RPMI7951 (cell line): ENCODE measurements around the gene INSYN1. TPM values are rescaled to one million over a fixed set of nuclear protein-coding genes. Genes with fewer than 3 reads are reported as not detected.
A peak's percentile ranks its signal among the peaks of the same experiment; 100 is the strongest.
"Not testable (repeated sequence)": the region's sequence is repeated elsewhere in the genome, so short reads cannot be mapped to it uniquely, and the experiment has no call there.

Source experiments
- DNase-seq: peaks from one replicate; pipeline ENCODE4 v3.0.0-alpha.2; 2012; ENCODE audit warnings: low read depth
- total RNA-seq: library from RNA; depleted of rRNA; stranded (reverse); fragments of >200 nt; shearing (Covaris generic); gene quantifications from 2 replicates; pipeline ENCODE4 v1.2.3, GENCODE V29; 2014

The INSYN1 gene
- total RNA-seq, 1 experiment from 2014 or later = not detected

DNA sequence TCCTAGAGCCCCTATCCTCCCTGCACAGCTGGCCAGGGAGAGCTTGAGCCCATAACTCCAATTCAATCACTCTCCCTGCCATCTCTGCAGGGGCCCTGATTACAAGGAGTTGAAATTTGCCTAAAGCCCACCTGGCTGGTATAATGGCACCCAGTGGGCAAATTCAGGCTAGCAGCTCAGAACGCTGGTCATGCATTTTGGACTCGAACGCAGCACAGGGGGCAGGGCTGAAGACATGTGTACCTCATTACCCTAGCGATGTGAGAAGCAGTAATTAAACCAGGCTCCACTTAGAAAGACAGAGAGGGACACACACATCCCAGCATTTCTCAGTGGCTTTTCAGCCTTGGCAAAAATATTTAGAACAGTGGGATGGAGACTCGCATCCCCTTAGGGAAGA, 3.2 kb downstream of the INSYN1 start:
- DNase-seq = no peak

DNA sequence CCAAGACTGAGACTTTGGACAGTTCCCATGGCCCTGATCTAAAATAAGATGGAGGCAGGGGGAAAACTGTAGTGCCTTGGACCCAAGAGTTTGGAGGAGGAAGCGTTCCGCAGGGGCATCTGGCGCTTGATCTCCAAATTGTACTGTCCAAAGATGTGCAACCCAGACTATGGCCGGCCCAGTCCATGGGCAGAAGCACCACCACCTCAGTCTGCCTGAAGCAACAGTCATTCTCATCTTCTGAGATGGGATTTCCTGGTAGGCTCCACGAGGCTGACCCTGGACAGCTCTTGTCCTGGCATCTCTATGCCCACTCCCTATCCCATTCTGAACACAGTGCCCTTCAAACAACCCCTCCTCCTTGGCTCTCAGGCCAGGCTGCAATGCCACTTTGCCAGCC, 3.6 kb downstream of the INSYN1 start:
- DNase-seq = no peak

GRCh38 chr15:73748730-73749129, 4.4 kb downstream of the INSYN1 start:
- no peak for DNase-seq

GRCh38 chr15:73747847-73748590, 5.1 kb downstream of the INSYN1 start:
- no peak for DNase-seq

DNA sequence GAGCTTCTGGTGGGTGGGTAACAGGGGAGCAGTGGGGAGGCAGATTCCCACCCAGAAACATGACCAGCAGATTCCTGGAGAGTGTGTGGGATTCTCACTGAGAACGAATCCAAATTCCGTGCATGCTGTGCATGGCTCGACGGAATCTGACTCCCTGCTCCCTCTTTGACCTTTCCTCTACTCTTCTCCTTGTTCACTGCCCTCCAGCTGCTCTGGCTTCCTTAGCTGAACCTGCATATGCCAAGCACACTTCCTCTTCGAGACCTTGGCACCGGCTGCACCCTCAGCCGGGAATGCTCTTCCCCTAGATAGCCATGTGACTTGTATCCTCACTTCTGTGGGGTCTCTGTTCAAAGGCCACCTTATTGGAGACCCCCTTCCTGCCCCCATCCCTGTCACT, 6.3 kb downstream of the INSYN1 start:
- peak; percentile 28 for DNase-seq

DNA sequence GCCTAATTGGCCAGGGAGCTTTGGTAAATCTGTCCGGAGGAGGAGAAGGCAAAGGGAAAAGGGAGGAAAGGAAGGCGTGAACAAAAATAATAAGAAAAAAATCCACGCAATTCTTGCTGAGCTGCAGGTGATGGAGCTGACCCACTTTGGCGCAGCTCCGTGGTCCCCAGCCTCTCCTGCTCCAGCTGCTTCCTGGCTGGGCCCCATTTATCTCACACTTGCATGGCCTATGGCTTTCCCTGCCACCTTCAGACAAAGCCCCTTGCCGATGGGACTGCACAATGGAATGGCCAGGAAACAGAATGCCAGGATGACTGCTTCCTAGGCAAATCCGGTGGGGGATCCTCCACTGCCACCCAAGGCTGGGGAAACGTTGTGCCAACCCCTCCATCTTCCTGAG, 6.9 kb downstream of the INSYN1 start:
- DNase-seq = no peak

- no peak for DNase-seq
These were observed 8.1 kb downstream of the INSYN1 start for GRCh38 chr15:73745073-73745472.

- no peak for DNase-seq
These were observed 8.9 kb downstream of the INSYN1 start for GRCh38 chr15:73744293-73744692.

GRCh38 chr15:73741321-73741836, 11.8 kb downstream of the INSYN1 start:
- DNase-seq = no peak

- no peak for DNase-seq
These were observed 12.8 kb downstream of the INSYN1 start for GRCh38 chr15:73740152-73741048.

GRCh38 chr15:73737535-73737934, 15.6 kb downstream of the INSYN1 start:
- no peak for DNase-seq

DNA sequence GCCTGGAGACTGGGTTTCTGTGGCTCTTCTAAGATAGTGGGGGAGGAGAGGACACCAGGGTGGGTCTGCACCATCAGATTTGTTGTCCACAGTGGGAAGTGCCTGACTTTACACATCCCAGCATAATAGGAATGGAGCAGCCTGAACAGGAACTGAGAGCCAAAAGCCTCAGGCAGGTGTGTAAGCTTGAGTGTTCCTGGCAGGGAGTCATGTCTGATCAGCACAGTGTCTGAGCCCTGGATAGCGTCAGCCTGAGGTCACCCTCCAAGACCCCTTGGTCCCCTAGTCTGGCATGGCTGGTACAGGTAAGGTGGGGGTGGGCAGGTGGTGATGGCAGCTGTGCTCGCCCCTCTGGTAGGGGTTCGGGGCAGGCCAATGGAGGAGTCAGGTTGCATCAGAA, 20.2 kb downstream of the INSYN1 start:
- no peak for DNase-seq

GRCh38 chr15:73732051-73732450, 21.1 kb downstream of the INSYN1 start:
- DNase-seq = not testable (repeated sequence)

- peak; percentile 48 for DNase-seq
These were observed 25.7 kb downstream of the INSYN1 start for GRCh38 chr15:73727330-73727976.

DNA sequence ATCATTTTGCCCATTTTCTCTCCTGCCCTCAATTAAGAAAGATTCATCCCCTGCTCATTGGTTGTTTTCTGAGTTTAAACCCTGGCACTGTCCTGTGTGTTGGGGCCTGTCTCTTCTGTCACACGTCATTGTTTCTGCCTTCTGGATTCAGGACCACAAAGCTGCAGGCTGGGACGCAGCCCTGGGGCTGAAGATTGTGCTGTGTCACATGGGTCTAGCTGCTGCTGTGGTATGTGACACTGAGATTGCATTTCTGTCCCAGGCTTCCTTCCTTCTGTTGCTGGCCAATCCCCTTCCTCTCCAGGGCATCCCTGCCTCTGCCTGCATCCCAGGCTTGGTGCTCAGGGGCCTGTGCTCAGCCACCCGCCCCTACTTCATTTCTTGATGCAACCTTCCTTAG, 28.9 kb downstream of the INSYN1 start:
- no peak for DNase-seq

DNA sequence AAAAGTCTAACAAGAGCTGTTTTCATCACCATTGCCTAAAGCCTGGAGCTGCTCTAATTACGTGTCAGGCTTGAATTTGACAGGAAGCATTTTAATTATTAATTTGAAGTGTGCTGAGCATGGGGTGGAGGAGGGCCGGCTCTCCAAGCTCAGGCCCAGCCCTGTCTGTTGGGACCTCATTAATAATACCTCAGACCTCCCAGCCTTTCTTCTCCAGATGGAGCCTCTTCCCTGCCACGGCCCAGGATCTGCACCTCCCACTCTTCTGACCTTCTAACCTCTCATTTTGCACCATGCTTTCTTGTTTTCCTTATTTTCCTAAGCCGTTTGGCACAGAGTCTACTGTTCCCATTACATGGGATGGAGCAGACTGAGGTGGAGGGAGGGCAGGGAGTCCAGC, 30.0 kb downstream of the INSYN1 start:
- DNase-seq = no peak

DNA sequence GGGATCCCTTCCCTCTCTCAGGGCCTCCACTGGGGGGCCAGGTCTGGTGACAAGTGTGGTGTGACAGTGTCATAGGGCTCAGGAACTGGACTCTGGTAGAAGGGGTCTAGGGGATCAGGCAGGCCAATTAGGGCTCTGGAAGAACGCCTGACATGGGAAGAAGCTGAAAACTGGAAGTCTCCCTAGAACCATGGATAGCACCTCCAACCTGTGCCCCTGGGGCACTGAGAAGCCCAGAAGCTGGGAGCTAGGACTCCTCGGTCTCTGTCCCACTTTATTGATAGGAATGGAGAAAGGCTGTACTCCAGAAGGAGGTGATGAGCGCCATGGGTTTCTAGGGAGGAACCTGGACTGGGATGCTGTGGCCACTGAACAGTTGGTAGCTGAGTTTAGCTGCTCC, 30.7 kb downstream of the INSYN1 start:
- no peak for DNase-seq

GRCh38 chr15:73718694-73719093, 34.5 kb downstream of the INSYN1 start:
- no peak for DNase-seq

DNA sequence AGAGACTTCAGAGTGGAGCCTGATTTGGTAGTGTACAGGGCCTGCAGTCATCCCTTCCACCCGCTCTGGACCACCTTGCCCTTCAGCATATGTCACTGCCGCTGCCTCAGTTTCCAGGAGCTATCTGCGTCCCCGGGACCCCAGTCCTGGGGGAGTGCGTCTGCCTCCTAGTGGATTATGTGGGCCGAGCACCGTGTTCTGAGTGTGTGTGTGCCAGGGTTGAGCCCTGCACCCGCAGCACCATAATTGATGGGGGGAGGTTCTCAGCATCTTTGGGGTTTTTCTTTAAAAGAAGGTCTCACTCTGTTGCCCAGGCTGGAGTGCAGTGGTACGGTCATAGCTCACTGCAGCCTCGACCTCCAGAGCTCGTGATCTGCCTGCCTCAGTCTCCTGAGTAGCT, 35.3 kb downstream of the INSYN1 start:
- DNase-seq = no peak

GRCh38 chr15:73717206-73717605, 35.9 kb downstream of the INSYN1 start:
- no peak for DNase-seq

- DNase-seq = no peak
These were observed 36.7 kb downstream of the INSYN1 start for GRCh38 chr15:73716417-73716816.

- DNase-seq = no peak
These were observed 37.7 kb downstream of the INSYN1 start for GRCh38 chr15:73715417-73715816.
